GM04503 (cell line): ENCODE results near the gene ARF6.

Experiments used
- DNase-seq: peaks from one replicate; pipeline ENCODE4 v3.0.0-alpha.2; 2012; ENCODE audit warnings: low read depth

ARF6 gene

GRCh38 chr14:49940808-49941421 is 48.0 kb downstream of the ARF6 start:
- DNase-seq, result peak; percentile 41

- DNase-seq, result no peak
Measured at GRCh38 chr14:49942090-49942489, 49.2 kb downstream of the ARF6 start.

- no peak for DNase-seq
Measured at GRCh38 chr14:49944501-49944900, 51.6 kb downstream of the ARF6 start.

DNA sequence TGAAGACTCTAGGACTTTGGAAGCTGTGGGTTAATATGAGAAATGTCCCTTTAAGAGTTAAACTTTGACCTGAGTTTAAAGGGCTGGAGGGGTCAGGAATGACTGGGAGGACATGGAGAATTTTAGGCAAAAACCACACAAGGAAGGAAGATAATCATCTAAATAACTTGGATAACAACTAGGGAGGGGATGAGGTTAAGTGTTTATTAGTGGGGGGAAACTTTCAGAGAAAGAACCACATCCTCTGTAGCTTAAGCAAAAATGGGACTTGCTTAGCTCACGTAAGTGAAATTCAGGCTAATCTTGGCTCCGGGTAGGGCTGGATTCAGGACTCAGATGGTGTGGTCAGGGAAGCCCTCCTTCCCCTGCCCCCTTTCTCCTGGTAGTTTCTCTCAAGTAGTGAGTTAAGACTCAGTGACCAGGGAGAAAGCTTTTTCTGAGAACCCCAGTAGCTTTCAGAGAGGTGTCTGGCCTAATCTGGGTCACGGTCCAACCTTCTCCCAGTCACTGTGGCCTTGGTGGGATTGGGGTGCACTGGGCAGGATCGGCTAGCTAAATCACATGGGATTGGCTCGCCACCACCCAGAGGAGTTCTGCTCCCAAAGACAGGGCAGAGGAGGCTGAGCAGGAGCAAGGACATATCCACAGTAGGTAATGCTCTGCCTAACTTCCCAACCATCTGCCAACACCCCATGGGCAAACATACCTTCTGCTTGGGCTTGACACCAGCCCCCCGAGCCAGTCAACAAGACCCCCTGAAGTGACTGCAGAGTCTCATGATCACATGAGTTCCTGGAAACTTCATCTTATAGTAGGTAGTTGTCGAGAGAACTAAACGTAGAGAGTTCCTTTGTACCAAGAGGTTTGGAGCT is 52.8 kb downstream of the ARF6 start:
- DNase-seq, result no peak
